Measurements from ENCODE around the gene SLAMF9.

Gene SLAMF9

GRCh38 chr1:159953536-159954515 lies at the start of gene SLAMF9:
Gene SLAMF9 (minus strand): TSS chr1:159954237. CDS start chr1:159954137, 100 bp downstream.
- DNase-seq (ENCODE audit: low read depth): no peak

GRCh38 chr1:160001440-160001839 lies 47.4 kb upstream of the SLAMF9 start:
- DNase-seq (ENCODE audit: low read depth): no peak

GRCh38 chr1:159999204-159999603 lies 45.2 kb upstream of the SLAMF9 start:
- DNase-seq (ENCODE audit: low read depth): no peak

- DNase-seq (ENCODE audit: low read depth): no peak
Measured at GRCh38 chr1:159996653-159997052, 42.6 kb upstream of the SLAMF9 start.

GRCh38 chr1:159994896-159995295 lies 40.9 kb upstream of the SLAMF9 start:
- no peak for DNase-seq (ENCODE audit: low read depth)

- no peak for DNase-seq (ENCODE audit: low read depth)
Measured at GRCh38 chr1:159993911-159994310, 39.9 kb upstream of the SLAMF9 start.

- no peak for DNase-seq (ENCODE audit: low read depth)
Measured at GRCh38 chr1:159992161-159992560, 38.1 kb upstream of the SLAMF9 start.

GRCh38 chr1:159991513-159991912 lies 37.5 kb upstream of the SLAMF9 start:
- DNase-seq (ENCODE audit: low read depth): no peak

GRCh38 chr1:159990005-159990404 lies 36.0 kb upstream of the SLAMF9 start:
- DNase-seq (ENCODE audit: low read depth): no peak

- DNase-seq (ENCODE audit: low read depth): no peak
Measured at GRCh38 chr1:159989581-159989980, 35.5 kb upstream of the SLAMF9 start.

GRCh38 chr1:159988006-159988405 lies 34.0 kb upstream of the SLAMF9 start:
- DNase-seq (ENCODE audit: low read depth): no peak

- DNase-seq (ENCODE audit: low read depth): no peak
Measured at GRCh38 chr1:159987186-159987585, 33.1 kb upstream of the SLAMF9 start.

- DNase-seq (ENCODE audit: low read depth): no peak
Measured at GRCh38 chr1:159986531-159986930, 32.5 kb upstream of the SLAMF9 start.

- no peak for DNase-seq (ENCODE audit: low read depth)
Measured at GRCh38 chr1:159986093-159986492, 32.1 kb upstream of the SLAMF9 start.

- DNase-seq (ENCODE audit: low read depth): no peak
Measured at GRCh38 chr1:159985473-159985872, 31.4 kb upstream of the SLAMF9 start.

GRCh38 chr1:159983681-159984080 lies 29.6 kb upstream of the SLAMF9 start:
- no peak for DNase-seq (ENCODE audit: low read depth)

GRCh38 chr1:159982280-159982679 lies 28.2 kb upstream of the SLAMF9 start:
- no peak for DNase-seq (ENCODE audit: low read depth)

- DNase-seq (ENCODE audit: low read depth): no peak
Measured at GRCh38 chr1:159981351-159982055, 27.5 kb upstream of the SLAMF9 start.

GRCh38 chr1:159980786-159981185 lies 26.7 kb upstream of the SLAMF9 start:
- no peak for DNase-seq (ENCODE audit: low read depth)

- DNase-seq (ENCODE audit: low read depth): no peak
Measured at GRCh38 chr1:159980076-159980475, 26.0 kb upstream of the SLAMF9 start.

GRCh38 chr1:159979257-159979656 lies 25.2 kb upstream of the SLAMF9 start:
- DNase-seq (ENCODE audit: low read depth): no peak

GRCh38 chr1:159978107-159978398 lies 24.0 kb upstream of the SLAMF9 start:
- DNase-seq (ENCODE audit: low read depth): no peak

- no peak for DNase-seq (ENCODE audit: low read depth)
Measured at GRCh38 chr1:159977364-159978106, 23.5 kb upstream of the SLAMF9 start.

Data from activated T-helper 1 cell treated with Interleukin-2 at 50 U/mL for 16 hours (primary cell).